Gastroesophageal sphincter (tissue), 4 donors: ENCODE measurements around the gene ACAP1. TPM values are rescaled to one million over a fixed set of nuclear protein-coding genes. Genes with fewer than 3 reads are reported as not detected.
A peak's percentile ranks its signal among the peaks of the same experiment; 100 is the strongest.

ENCODE experiments used
- ATAC-seq: fragments of 150-250 bp; one replicate; pipeline ENCODE4 v1.9.1; 2016; ENCODE audit warnings: mild to moderate bottlenecking, moderate library complexity
- H3K27ac ChIP-seq, 4 donors: fragments of 200-600 bp; sonication (generic) in 3 of 4; 1 replicate in 3 of 4; 2 replicates in 1 of 4; pipeline ENCODE4 v1.5.1; 2016 to 2019
- H3K27me3 ChIP-seq: fragments of 200-600 bp; sonication (generic); one replicate; pipeline ENCODE4 v1.5.1; 2019
- H3K36me3 ChIP-seq, 2 donors: fragments of 200-600 bp; sonication (generic); one replicate each; pipeline ENCODE4 v1.5.1; 2019; ENCODE audit warnings: control low read depth in 1 of 2
- H3K4me1 ChIP-seq, 3 donors: fragments of 200-600 bp; sonication (generic); 1 replicate in 2 of 3; 2 replicates in 1 of 3; pipeline ENCODE4 v1.5.1; 2016 to 2019; ENCODE audit warnings: control low read depth in 2 of 3
- H3K4me3 ChIP-seq, 2 donors: fragments of 200-600 bp; sonication (generic); one replicate each; pipeline ENCODE4 v1.5.1; 2019; ENCODE audit warnings: mild to moderate bottlenecking in 1 of 2, moderate library complexity in 1 of 2
- H3K9me3 ChIP-seq, 3 donors: fragments of 200-600 bp; sonication (generic); one replicate each; pipeline ENCODE4 v1.5.1; 2017 to 2019; ENCODE audit warnings: control low read depth in 2 of 3
- EP300 ChIP-seq: sonication (generic); formaldehyde crosslinking; IDR thresholded peaks from one replicate; pipeline ENCODE4 v1.6.1; 2017; ENCODE audit warnings: antibody characterized with exemption, mild to moderate bottlenecking
- POLR2A ChIP-seq, 2 donors: fragments of 450-650 bp; IDR thresholded peaks; one replicate each; pipeline ENCODE4 v1.6.1; 2017; ENCODE audit warnings: antibody characterized with exemption in 2 of 2, mild to moderate bottlenecking in 2 of 2, moderate library complexity in 1 of 2
- POLR2AphosphoS5 ChIP-seq: sonication (generic); formaldehyde crosslinking; IDR thresholded peaks from one replicate; pipeline ENCODE4 v1.6.1; 2017; ENCODE audit warnings: antibody characterized with exemption
- WGBS, 2 donors: methylation state at CpG; one replicate each; pipeline ENCODE4 v1.1.5; 2018; ENCODE audit warnings: low coverage in 1 of 2; 5-methylcytosine and 5-hydroxymethylcytosine counted together
- total RNA-seq, 4 donors: library from RNA; depleted of rRNA; stranded (reverse); fragments of >200 nt; gene quantifications; one replicate each; pipeline ENCODE4 v1.1.0, GENCODE V29; 2016
- TF ChIP-seq, protein P1 (sequence below), 4 experiments: fragments of 200-600 bp in 2 of 4; fragments of 450-650 bp in 2 of 4; sonication (generic) in 1 of 4; IDR thresholded peaks; one replicate each; pipeline ENCODE4 v1.5.1; 2017 to 2019; ENCODE audit warnings: antibody characterized with exemption in 4 of 4, mild to moderate bottlenecking in 2 of 4, moderate library complexity in 2 of 4

Gene ACAP1
- total RNA-seq, 4 donors from 2014 or later, result 2.0 to 4.6 (median 3.5) TPM

DNA sequence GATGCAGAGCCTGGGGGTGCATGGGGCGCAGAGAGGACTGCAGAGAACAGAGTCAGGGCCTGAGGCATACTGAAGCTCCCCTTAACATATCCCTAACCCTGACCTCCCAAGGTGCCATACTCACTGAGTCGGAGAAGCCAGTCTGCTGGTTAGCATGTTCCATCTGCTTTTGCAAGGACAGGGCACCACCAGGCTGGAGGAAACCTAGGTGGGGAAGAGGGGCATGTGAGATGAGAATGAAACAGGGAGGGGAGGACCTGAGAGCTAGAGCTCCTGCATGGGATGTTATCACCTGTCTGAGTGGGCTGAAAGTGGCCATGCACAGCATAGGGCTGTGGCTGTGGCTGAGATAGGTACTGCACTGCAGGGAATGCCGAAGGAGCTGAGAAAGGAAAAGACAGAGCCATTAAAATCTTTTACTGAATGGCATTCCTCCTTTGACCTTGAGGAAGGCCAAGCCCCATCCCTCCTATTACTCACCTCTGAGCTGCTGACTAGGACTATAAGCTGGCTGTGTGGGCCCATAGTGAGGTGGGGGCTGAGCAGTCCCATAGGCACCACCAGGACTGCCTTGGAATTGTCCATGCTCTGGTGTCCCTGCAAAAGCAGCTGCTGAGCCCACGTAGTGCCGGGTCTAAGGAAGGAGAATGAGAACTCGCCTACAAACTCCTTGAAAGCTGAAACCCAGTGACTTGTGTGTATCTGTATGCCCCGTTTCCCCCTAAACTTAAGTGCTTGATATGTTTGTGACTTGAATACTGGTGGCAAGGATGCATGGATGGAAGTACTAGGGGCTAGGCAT is 23.0 kb upstream of the ACAP1 start:
- TF ChIP-seq, protein P1, sequence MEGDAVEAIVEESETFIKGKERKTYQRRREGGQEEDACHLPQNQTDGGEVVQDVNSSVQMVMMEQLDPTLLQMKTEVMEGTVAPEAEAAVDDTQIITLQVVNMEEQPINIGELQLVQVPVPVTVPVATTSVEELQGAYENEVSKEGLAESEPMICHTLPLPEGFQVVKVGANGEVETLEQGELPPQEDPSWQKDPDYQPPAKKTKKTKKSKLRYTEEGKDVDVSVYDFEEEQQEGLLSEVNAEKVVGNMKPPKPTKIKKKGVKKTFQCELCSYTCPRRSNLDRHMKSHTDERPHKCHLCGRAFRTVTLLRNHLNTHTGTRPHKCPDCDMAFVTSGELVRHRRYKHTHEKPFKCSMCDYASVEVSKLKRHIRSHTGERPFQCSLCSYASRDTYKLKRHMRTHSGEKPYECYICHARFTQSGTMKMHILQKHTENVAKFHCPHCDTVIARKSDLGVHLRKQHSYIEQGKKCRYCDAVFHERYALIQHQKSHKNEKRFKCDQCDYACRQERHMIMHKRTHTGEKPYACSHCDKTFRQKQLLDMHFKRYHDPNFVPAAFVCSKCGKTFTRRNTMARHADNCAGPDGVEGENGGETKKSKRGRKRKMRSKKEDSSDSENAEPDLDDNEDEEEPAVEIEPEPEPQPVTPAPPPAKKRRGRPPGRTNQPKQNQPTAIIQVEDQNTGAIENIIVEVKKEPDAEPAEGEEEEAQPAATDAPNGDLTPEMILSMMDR (IDR thresholded peaks at IDR 0.05), result peak in 1 of 4 experiments; percentile 9
- no peak for TF ChIP-seq POLR2A (IDR thresholded peaks at IDR 0.05)
- Histone ChIP-seq H3K9me3 (no peaks in the 10 kb centered on the region), H3K4me1 (peaks cover 5 to 74% (median 37%) of the 10 kb centered on the region in 3 donors), H3K4me3 (no peak overlapping the region), H3K27me3 (no peaks in the 10 kb centered on the region), H3K27ac (peak overlapping the region in 3 of 4 donors; percentile 94 to 98 (median 97)), H3K36me3 (peaks cover 3 to 78% of the 10 kb centered on the region in 2 donors)
- ATAC-seq, result no peak
- 77 to 93% methylated on average over 4 of the region's 7 CpGs for WGBS, 2 donors

DNA sequence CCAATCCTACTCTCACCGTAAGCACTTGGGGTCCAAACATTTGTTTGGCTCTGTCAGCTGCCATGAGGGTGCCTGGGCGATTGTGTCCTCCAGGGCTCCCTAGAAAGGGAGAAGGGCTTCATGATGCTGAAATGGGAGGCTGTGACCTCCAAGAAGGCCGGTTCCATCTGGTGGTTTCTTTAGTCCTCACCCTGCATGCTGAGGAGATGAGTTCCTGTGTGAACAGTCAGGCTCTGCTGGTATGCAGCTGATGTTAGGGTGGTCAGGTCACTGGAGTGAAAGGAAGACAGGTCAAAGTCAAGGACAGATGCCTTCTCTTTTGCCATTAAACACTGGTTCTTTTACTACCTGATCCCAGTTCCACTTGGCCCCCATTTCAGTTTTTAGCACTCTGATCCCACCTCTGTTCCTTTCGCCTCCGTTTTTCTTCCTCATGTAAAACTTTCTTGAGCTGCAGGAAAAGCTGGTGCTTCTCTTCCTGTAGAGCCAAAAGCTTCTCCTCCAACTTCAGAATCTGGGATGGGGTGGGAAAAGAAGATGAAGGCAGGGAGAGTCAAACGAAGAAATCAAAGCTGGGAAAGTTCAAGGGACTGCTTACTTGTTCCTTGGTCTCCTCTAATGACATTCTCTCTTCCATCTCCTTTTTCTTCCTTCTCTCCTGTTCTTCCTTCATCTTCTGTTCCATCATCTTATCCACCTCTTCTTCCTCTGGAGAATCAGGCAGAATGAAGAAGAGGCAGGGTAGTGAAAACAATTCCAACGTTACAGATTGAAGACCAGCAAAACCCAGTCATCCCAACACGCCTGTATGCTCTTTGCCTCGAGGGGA is 22.2 kb upstream of the ACAP1 start:
- no peaks in the 10 kb centered on the region for H3K9me3 ChIP-seq
- 26 to 92% methylated on average over 2 to 6 of the region's 9 CpGs for WGBS, 2 donors
- peak overlapping the region; percentile 85 to 96 for H3K4me3 ChIP-seq
- TF ChIP-seq, protein P1 (IDR thresholded peaks at IDR 0.05), result no peak
- TF ChIP-seq POLR2A (IDR thresholded peaks at IDR 0.05), result no peak
- no peak for TF ChIP-seq EP300
- no peak for TF ChIP-seq POLR2AphosphoS5
- H3K36me3 ChIP-seq, result peaks cover 3 to 86% of the 10 kb centered on the region in 2 donors
- no peaks in the 10 kb centered on the region for H3K27me3 ChIP-seq
- peaks cover 4 to 66% (median 35%) of the 10 kb centered on the region in 3 donors for H3K4me1 ChIP-seq
- ATAC-seq, result no peak
- peak overlapping the region; percentile 77 to 98 (median 96) for H3K27ac ChIP-seq

DNA sequence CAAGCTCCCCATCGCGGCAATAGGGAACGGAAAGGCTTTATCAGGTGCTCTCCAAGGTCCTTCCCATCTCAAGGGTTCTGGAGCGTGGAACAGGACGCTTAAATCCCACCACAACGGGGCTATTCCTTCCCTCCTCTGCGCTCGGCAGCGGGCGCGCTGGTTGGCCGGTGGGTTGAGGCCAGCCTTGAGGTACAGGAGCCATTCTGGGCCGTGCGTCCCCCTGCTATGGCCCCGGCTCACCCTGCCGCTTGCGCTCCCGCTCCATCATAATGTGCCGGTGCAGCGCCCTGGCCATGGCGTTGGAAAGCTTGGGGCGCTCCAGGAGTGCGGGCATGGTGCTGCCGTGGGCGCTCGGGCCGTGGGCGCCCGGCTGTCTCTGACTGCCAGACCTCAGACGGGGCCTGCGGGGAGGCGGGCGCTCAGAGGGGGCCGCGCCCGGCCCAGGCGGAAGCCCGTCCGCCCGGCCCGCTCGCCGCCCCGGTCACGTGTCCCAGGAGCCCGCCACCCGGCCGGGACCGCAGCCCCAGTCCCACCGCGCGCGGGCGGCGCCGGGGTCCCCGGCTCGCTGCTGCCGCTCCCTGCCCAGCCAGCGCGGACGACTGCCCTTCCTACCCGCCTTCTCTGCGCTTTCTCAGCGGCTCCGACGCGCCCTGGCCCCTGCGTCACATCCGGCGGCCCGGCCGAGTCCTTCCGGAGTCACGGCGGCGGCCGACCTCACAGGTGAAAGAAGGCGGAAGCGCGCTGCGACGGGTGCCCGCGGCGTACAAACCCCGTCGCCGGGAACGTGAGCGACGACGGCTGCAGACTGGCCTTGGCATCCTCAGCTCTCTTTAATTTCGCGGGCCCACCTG is 21.4 kb upstream of the ACAP1 start, which contains the start of gene GPS2:
TSS of gene GPS2 (minus strand) at position 642 of the 851 bp plus-strand sequence. CDS start at position 334, 308 bp downstream.
- H3K4me1 ChIP-seq, result peaks cover 0 to 57% (median 27%) of the 10 kb centered on the region in 3 donors
- peaks cover 3 to 86% of the 10 kb centered on the region in 2 donors for H3K36me3 ChIP-seq
- no peak for TF ChIP-seq EP300
- TF ChIP-seq POLR2AphosphoS5, result peak; percentile 95
- peak; percentile 82 to 88 for TF ChIP-seq POLR2A (IDR thresholded peaks at IDR 0.05)
- peak within 1 kb of the TSS; percentile 77 to 98 (median 96) for H3K27ac ChIP-seq
- no peaks in the 10 kb centered on the region for H3K9me3 ChIP-seq
- WGBS, 2 donors, result 0% methylated on average over 2 of the region's 95 CpGs; no CpG with 5 or more reads in 1 of the 2 donors
- H3K4me3 ChIP-seq, result peak within 1 kb of the TSS; percentile 85 to 96
- ATAC-seq, result peak; percentile 93
- no peaks in the 10 kb centered on the region for H3K27me3 ChIP-seq

DNA sequence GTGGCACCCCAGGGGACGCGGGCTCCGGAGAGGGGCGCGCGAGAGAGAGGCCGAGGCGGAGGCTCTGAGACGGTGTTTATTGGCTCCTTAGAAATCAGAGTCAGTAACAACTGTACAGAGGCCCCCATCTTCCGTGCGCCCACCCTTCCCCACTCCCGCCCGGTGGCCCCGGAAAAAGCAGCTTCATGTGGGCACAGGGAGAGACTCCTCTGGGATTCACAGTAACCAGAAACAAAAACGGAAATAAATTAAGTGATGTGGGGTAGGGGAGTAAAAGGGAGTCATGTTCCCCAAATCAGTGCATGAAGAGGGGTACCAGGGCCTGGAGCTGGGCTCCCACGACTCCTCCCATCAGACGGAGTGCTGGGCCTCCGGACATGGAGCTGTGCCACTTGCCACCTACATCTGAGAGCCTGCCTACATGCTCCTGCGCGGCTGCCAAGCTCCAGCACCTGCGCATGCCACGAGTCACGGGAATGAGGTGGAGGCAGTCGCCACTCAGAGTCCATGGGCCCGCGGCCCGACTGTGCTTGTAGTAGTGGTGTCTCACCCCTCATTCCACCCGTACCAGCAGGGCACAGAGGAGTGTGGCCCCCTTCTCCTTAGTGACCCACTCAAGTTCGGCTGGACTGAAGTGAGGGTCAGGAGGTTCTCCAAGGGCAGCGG is 20.6 kb upstream of the ACAP1 start:
- ATAC-seq, result no peak
- Histone ChIP-seq H3K9me3 (no peaks in the 10 kb centered on the region), H3K4me3 (peak overlapping the region; percentile 85 to 96), H3K4me1 (peaks cover 0 to 50% (median 24%) of the 10 kb centered on the region in 3 donors), H3K27ac (peak overlapping the region; percentile 77 to 98 (median 96)), H3K36me3 (peaks cover 3 to 86% of the 10 kb centered on the region in 2 donors), H3K27me3 (no peaks in the 10 kb centered on the region)
- TF ChIP-seq EP300 (no peak), POLR2AphosphoS5 (no peak), POLR2A (IDR thresholded peaks at IDR 0.05) (no peak)
- TF ChIP-seq, protein P1 (IDR thresholded peaks at IDR 0.05), result no peak
- WGBS, 2 donors, result 0 to 67% methylated on average over 3 to 7 of the region's 30 CpGs
